ENCODE results near the gene TMEM62. TPM values are rescaled to one million over a fixed set of nuclear protein-coding genes. Genes with fewer than 3 reads are reported as not detected.

The TMEM62 gene
- total and polyA plus RNA-seq, 9 of the 15 experiments (the other 6 are each of a cell fraction or from before 2014, with no cell fraction given): 4.4 to 16.6 (median 11.1) TPM

DNA sequence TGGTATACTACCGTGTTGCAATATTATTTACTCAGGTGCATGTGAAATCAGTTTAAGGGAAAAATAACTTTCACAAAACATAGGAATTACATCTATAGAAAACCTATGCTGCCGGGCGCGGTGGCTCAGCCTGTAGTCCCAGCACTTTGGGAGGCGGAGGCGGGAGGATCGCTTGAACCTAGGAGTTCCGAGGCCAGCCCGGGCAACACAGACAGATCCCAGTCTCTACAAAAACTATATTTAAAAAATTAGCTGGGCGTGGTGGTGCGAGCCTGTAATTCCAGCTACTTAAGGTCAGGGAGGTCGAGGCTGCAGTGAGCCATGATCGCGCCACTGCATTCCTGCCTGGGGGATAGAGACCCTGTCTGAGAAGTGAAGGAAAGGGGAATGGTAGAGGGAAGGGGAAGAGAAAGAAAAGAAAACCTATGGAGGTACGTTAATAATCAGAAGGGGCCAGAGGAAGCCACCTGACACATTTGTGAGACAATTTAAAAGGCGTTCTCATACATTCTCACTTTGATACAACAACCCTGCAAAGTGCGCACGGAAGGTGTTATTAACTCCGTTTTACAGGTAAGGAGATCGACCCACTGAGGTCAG lies 456 bp upstream of the TMEM62 start (continued):
- TF ChIP-seq, protein P1, sequence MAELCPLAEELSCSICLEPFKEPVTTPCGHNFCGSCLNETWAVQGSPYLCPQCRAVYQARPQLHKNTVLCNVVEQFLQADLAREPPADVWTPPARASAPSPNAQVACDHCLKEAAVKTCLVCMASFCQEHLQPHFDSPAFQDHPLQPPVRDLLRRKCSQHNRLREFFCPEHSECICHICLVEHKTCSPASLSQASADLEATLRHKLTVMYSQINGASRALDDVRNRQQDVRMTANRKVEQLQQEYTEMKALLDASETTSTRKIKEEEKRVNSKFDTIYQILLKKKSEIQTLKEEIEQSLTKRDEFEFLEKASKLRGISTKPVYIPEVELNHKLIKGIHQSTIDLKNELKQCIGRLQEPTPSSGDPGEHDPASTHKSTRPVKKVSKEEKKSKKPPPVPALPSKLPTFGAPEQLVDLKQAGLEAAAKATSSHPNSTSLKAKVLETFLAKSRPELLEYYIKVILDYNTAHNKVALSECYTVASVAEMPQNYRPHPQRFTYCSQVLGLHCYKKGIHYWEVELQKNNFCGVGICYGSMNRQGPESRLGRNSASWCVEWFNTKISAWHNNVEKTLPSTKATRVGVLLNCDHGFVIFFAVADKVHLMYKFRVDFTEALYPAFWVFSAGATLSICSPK (IDR thresholded peaks at IDR 0.05; ENCODE audit: borderline replicate concordance): no peak
- TF ChIP-seq, protein P2, sequence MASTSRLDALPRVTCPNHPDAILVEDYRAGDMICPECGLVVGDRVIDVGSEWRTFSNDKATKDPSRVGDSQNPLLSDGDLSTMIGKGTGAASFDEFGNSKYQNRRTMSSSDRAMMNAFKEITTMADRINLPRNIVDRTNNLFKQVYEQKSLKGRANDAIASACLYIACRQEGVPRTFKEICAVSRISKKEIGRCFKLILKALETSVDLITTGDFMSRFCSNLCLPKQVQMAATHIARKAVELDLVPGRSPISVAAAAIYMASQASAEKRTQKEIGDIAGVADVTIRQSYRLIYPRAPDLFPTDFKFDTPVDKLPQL (IDR thresholded peaks at IDR 0.05; ENCODE audit: extremely low read depth, insufficient read length): no peak
- TF ChIP-seq, protein P3, sequence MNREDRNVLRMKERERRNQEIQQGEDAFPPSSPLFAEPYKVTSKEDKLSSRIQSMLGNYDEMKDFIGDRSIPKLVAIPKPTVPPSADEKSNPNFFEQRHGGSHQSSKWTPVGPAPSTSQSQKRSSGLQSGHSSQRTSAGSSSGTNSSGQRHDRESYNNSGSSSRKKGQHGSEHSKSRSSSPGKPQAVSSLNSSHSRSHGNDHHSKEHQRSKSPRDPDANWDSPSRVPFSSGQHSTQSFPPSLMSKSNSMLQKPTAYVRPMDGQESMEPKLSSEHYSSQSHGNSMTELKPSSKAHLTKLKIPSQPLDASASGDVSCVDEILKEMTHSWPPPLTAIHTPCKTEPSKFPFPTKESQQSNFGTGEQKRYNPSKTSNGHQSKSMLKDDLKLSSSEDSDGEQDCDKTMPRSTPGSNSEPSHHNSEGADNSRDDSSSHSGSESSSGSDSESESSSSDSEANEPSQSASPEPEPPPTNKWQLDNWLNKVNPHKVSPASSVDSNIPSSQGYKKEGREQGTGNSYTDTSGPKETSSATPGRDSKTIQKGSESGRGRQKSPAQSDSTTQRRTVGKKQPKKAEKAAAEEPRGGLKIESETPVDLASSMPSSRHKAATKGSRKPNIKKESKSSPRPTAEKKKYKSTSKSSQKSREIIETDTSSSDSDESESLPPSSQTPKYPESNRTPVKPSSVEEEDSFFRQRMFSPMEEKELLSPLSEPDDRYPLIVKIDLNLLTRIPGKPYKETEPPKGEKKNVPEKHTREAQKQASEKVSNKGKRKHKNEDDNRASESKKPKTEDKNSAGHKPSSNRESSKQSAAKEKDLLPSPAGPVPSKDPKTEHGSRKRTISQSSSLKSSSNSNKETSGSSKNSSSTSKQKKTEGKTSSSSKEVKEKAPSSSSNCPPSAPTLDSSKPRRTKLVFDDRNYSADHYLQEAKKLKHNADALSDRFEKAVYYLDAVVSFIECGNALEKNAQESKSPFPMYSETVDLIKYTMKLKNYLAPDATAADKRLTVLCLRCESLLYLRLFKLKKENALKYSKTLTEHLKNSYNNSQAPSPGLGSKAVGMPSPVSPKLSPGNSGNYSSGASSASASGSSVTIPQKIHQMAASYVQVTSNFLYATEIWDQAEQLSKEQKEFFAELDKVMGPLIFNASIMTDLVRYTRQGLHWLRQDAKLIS (CRISPR knock-in tag; IDR thresholded peaks at IDR 0.05): peak; percentile 70; the same call in 1 of the 2 replicates
- no peak for TF ChIP-seq ZKSCAN1 (IDR thresholded peaks at IDR 0.05; ENCODE audit: low read depth, low read length)
- TF ChIP-seq HNRNPL (IDR thresholded peaks at IDR 0.05; ENCODE audit: low read depth, low read length): no peak
- TF ChIP-seq HNRNPK (IDR thresholded peaks at IDR 0.05; ENCODE audit: low read depth, low read length, poor library complexity, severe bottlenecking): no peak
- no peak for TF ChIP-seq ETS2 (tag; IDR thresholded peaks at IDR 0.05; ENCODE audit: borderline replicate concordance, poor library complexity, severe bottlenecking)
- TF ChIP-seq, protein P4, sequence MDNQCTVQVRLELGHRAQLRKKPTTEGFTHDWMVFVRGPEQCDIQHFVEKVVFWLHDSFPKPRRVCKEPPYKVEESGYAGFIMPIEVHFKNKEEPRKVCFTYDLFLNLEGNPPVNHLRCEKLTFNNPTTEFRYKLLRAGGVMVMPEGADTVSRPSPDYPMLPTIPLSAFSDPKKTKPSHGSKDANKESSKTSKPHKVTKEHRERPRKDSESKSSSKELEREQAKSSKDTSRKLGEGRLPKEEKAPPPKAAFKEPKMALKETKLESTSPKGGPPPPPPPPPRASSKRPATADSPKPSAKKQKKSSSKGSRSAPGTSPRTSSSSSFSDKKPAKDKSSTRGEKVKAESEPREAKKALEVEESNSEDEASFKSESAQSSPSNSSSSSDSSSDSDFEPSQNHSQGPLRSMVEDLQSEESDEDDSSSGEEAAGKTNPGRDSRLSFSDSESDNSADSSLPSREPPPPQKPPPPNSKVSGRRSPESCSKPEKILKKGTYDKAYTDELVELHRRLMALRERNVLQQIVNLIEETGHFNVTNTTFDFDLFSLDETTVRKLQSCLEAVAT (IDR thresholded peaks at IDR 0.05): peak in 1 of 2 experiments; percentile 16; a peak in 1 of 4 replicates
- TF ChIP-seq, protein P5, sequence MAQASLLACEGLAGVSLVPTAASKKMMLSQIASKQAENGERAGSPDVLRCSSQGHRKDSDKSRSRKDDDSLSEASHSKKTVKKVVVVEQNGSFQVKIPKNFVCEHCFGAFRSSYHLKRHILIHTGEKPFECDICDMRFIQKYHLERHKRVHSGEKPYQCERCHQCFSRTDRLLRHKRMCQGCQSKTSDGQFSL (CRISPR knock-in tag; IDR thresholded peaks at IDR 0.05): no peak
- TF ChIP-seq, protein P5 (tag; IDR thresholded peaks at IDR 0.05): no peak
- TF ChIP-seq STAT5B (CRISPR knock-in tag; IDR thresholded peaks at IDR 0.05): no peak
- TF ChIP-seq PCBP2 (IDR thresholded peaks at IDR 0.05; ENCODE audit: low read depth, low read length, poor library complexity, severe bottlenecking): no peak
- TF ChIP-seq, protein P6, sequence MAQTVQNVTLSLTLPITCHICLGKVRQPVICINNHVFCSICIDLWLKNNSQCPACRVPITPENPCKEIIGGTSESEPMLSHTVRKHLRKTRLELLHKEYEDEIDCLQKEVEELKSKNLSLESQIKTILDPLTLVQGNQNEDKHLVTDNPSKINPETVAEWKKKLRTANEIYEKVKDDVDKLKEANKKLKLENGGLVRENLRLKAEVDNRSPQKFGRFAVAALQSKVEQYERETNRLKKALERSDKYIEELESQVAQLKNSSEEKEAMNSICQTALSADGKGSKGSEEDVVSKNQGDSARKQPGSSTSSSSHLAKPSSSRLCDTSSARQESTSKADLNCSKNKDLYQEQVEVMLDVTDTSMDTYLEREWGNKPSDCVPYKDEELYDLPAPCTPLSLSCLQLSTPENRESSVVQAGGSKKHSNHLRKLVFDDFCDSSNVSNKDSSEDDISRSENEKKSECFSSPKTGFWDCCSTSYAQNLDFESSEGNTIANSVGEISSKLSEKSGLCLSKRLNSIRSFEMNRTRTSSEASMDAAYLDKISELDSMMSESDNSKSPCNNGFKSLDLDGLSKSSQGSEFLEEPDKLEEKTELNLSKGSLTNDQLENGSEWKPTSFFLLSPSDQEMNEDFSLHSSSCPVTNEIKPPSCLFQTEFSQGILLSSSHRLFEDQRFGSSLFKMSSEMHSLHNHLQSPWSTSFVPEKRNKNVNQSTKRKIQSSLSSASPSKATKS (CRISPR knock-in tag; IDR thresholded peaks at IDR 0.05): no peak
- TF ChIP-seq GTF2F1 (IDR thresholded peaks at IDR 0.05; ENCODE audit: low read depth, low read length): no peak
- TF ChIP-seq ARID2 (IDR thresholded peaks at IDR 0.05): peak; percentile 33; the same call in 1 of the 2 replicates
- peak; percentile 51; the same call in 1 of the 2 replicates for TF ChIP-seq SMARCA5 (IDR thresholded peaks at IDR 0.05)

Measured in K562 (cell line).